ENCODE data around the gene TNNI2.

The TNNI2 gene

DNA sequence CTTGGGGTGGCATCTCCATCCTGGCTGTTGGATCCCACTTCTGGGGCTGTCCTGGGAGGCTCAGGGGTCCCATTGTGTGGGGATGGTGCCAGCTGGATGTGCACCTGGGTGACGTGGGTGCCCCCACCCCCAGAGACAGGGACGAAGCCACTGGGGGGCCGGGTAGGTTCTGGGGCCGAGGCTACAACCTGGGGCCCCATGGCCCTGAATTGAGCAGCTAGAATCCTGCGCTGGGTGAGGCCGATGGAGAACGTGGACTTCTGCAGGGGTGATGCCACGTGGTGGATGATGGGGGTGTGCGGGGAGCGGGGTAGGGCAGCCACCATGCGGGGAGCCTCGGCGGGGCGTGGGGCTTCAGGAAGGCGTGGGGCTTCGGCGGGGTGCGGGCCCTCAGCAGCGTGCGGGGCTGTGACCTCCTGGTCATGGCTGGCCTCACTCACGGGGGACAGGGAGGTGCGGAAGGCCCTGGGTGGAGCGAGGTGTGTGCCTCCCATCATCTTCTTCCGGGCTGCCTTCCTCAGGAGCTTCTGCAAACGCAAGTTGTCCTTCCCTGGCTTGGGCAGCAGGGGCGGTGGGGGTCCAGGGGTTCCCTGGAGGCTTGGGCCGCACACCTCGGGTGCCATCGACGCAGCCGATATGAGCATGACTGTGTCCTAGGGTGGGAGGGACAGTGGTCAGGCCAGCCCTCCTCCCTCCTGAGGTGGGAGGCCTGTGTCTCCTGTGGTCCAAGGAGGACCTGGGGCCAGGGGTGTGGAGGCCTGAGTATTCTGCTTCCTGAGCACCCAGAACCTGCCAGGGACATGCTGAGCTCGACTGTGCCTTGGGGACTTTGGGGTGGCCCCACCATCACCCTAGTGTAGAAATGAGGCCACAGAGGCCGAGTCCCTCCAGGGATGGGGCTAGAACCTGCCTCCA, 51.4 kb downstream of the TNNI2 start:
- no peak for DNase-seq
